ENCODE measurements around the gene MINDY3. TPM values are rescaled to one million over a fixed set of nuclear protein-coding genes. Genes with fewer than 3 reads are reported as not detected.

Gene MINDY3
- total and polyA plus RNA-seq, 4 donors = 6.5 to 16.1 (median 12.3) TPM

- DNase-seq (ENCODE audit: low spot score) = no peak
- Histone ChIP-seq H3K4me1 (ENCODE audit: control insufficient read depth in 4 of 4, insufficient read depth in 4 of 4, low read length in 3 of 4) (no peaks in the 10 kb centered on the region), H3K27ac (ENCODE audit: low read depth in 1 of 2, low read length in 2 of 2) (no peak overlapping the region), H3K9ac (ENCODE audit: low read depth in 1 of 2, low read length in 2 of 2) (no peak overlapping the region), H3K27me3 (ENCODE audit: control insufficient read depth in 4 of 4, insufficient read depth in 4 of 4, low read length in 3 of 4) (no peaks in the 10 kb centered on the region), H3K36me3 (ENCODE audit: control insufficient read depth in 4 of 4, insufficient read depth in 3 of 4, low read depth in 1 of 4, low read length in 3 of 4) (peaks cover 2 to 13% (median 8%) of the 10 kb centered on the region in 4 donors), H3K9me3 (ENCODE audit: control insufficient read depth in 4 of 4, low read length in 3 of 4) (no peaks in the 10 kb centered on the region), H3K4me3 (ENCODE audit: low read depth in 1 of 3, low read length in 3 of 3) (no peak overlapping the region)
- TF ChIP-seq EGR1 (IDR thresholded peaks at IDR 0.05; ENCODE audit: low read depth in 2 of 2) = no peak
- no peak for TF ChIP-seq HNF4A (conservative IDR thresholded peaks at IDR 0.05)
- no peak for TF ChIP-seq CTCF (IDR thresholded peaks at IDR 0.05; ENCODE audit: low read depth, low read length, missing input control)
- TF ChIP-seq FOXA2 (IDR thresholded peaks at IDR 0.05) = no peak
- TF ChIP-seq HNF4G (IDR thresholded peaks at IDR 0.05) = no peak
- TF ChIP-seq, protein P1, sequence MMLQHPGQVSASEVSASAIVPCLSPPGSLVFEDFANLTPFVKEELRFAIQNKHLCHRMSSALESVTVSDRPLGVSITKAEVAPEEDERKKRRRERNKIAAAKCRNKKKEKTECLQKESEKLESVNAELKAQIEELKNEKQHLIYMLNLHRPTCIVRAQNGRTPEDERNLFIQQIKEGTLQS (IDR thresholded peaks at IDR 0.05) = no peak
- TF ChIP-seq REST (IDR thresholded peaks at IDR 0.05) = no peak
- TF ChIP-seq NR2F2 (IDR thresholded peaks at IDR 0.05) = no peak
- TF ChIP-seq RAD21 (IDR thresholded peaks at IDR 0.05) = no peak
- TF ChIP-seq RXRA (IDR thresholded peaks at IDR 0.05) = no peak
- TF ChIP-seq ZBTB33 (IDR thresholded peaks at IDR 0.05) = no peak
- TF ChIP-seq SP1 (IDR thresholded peaks at IDR 0.05) = no peak
- no peak for TF ChIP-seq MAX (IDR thresholded peaks at IDR 0.05)
Measured at GRCh38 chr10:15794569-15794968, 65.7 kb downstream of the MINDY3 start.

DNA sequence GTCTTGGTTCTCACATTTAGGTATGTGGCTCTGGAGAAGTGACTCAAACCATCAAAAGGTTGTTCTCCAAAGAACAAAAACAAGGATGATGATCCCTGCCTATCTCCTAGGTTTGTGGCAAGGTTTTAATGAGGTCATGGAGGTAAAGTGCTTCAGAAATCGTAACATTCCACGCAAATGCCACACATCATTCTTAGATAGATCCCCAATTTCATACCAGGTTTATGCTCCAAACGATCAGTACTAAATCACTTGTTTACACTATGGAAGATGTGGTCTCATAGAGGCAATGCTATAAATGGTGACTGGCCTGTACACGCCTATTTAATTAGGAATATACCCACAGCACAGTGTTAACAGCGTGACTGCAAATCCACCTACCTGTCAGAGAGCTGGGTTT lies 66.6 kb downstream of the MINDY3 start:
- Histone ChIP-seq H3K36me3 (ENCODE audit: control insufficient read depth in 4 of 4, insufficient read depth in 3 of 4, low read depth in 1 of 4, low read length in 3 of 4) (peaks cover 2 to 14% (median 11%) of the 10 kb centered on the region in 4 donors), H3K27me3 (ENCODE audit: control insufficient read depth in 4 of 4, insufficient read depth in 4 of 4, low read length in 3 of 4) (no peaks in the 10 kb centered on the region), H3K9ac (ENCODE audit: low read depth in 1 of 2, low read length in 2 of 2) (no peak overlapping the region), H3K9me3 (ENCODE audit: control insufficient read depth in 4 of 4, low read length in 3 of 4) (no peaks in the 10 kb centered on the region), H3K4me1 (ENCODE audit: control insufficient read depth in 4 of 4, insufficient read depth in 4 of 4, low read length in 3 of 4) (no peaks in the 10 kb centered on the region), H3K27ac (ENCODE audit: low read depth in 1 of 2, low read length in 2 of 2) (no peak overlapping the region), H3K4me3 (ENCODE audit: low read depth in 1 of 3, low read length in 3 of 3) (no peak overlapping the region)
- DNase-seq (ENCODE audit: low spot score) = no peak
- 94% methylated on average over 5 of the region's 5 CpGs for WGBS
- TF ChIP-seq HNF4A (conservative IDR thresholded peaks at IDR 0.05) (no peak), ZBTB33 (IDR thresholded peaks at IDR 0.05) (no peak), SP1 (IDR thresholded peaks at IDR 0.05) (no peak), RXRA (IDR thresholded peaks at IDR 0.05) (no peak), REST (IDR thresholded peaks at IDR 0.05) (no peak), FOXA2 (IDR thresholded peaks at IDR 0.05) (no peak), YY1 (IDR thresholded peaks at IDR 0.05) (no peak), RAD21 (IDR thresholded peaks at IDR 0.05) (no peak), JUND (IDR thresholded peaks at IDR 0.05) (no peak), FOXA1 (IDR thresholded peaks at IDR 0.05) (no peak), GABPA (IDR thresholded peaks at IDR 0.05 in 1 of 2, conservative IDR thresholded peaks at IDR 0.05 in 1 of 2) (no peak), EGR1 (IDR thresholded peaks at IDR 0.05; ENCODE audit: low read depth in 2 of 2) (no peak), HNF4G (IDR thresholded peaks at IDR 0.05) (no peak)
